GM19025 (cell line): ENCODE results near the gene SYNPR.
A peak's percentile ranks its signal among the peaks of the same experiment; 100 is the strongest.

Experiments
- ATAC-seq: cut with Tn5 transposase; IDR thresholded peaks from one replicate; pipeline ENCODE4 v1.9.1; 2021; ENCODE audit warnings: mild to moderate bottlenecking, low read depth, moderate library complexity; ENCODE audit not compliant: unreplicated experiment

SYNPR gene

GRCh38 chr3:63523100-63523499 lies 245.0 kb downstream of the SYNPR start:
- no peak for ATAC-seq

- ATAC-seq: no peak
Measured at GRCh38 chr3:63528325-63529000, 250.4 kb downstream of the SYNPR start.

- ATAC-seq: no peak
Measured at GRCh38 chr3:63532521-63532920, 254.4 kb downstream of the SYNPR start.

GRCh38 chr3:63538919-63539318 lies 260.8 kb downstream of the SYNPR start:
- ATAC-seq: no peak

GRCh38 chr3:63555767-63556166 lies 277.7 kb downstream of the SYNPR start:
- ATAC-seq: no peak

GRCh38 chr3:63556401-63556800 lies 278.3 kb downstream of the SYNPR start:
- ATAC-seq: no peak

GRCh38 chr3:63557912-63558311 lies 279.8 kb downstream of the SYNPR start:
- peak; percentile 51 for ATAC-seq

GRCh38 chr3:63559884-63560283 lies 281.8 kb downstream of the SYNPR start:
- ATAC-seq: no peak

- no peak for ATAC-seq
Measured at GRCh38 chr3:63561879-63562278, 283.8 kb downstream of the SYNPR start.

GRCh38 chr3:63562323-63562722 lies 284.2 kb downstream of the SYNPR start:
- ATAC-seq: no peak

GRCh38 chr3:63563572-63563971 lies 285.5 kb downstream of the SYNPR start:
- ATAC-seq: no peak

GRCh38 chr3:63565220-63565619 lies 287.1 kb downstream of the SYNPR start:
- ATAC-seq: no peak

GRCh38 chr3:63571682-63572081 lies 293.6 kb downstream of the SYNPR start:
- no peak for ATAC-seq

- no peak for ATAC-seq
Measured at GRCh38 chr3:63576846-63577245, 298.7 kb downstream of the SYNPR start.

- ATAC-seq: no peak
Measured at GRCh38 chr3:63578858-63579257, 300.8 kb downstream of the SYNPR start.

GRCh38 chr3:63580151-63580550 lies 302.0 kb downstream of the SYNPR start:
- ATAC-seq: no peak

GRCh38 chr3:63582943-63583500 lies 304.9 kb downstream of the SYNPR start:
- no peak for ATAC-seq

GRCh38 chr3:63584681-63585080 lies 306.6 kb downstream of the SYNPR start:
- ATAC-seq: no peak

GRCh38 chr3:63585927-63586326 lies 307.8 kb downstream of the SYNPR start:
- no peak for ATAC-seq

- no peak for ATAC-seq
Measured at GRCh38 chr3:63588895-63589294, 310.8 kb downstream of the SYNPR start.

GRCh38 chr3:63593779-63594178 lies 315.7 kb downstream of the SYNPR start:
- no peak for ATAC-seq

- ATAC-seq: no peak
Measured at GRCh38 chr3:63595221-63595620, 317.1 kb downstream of the SYNPR start.
